Activated gamma-delta T cell treated with Interleukin-2 at 50 U/mL for 16 hours (primary cell): ENCODE data around the gene PSMB10.

Experiments used
- DNase-seq: peaks from one replicate; pipeline ENCODE4 v3.0.0-alpha.2; 2020

PSMB10 gene

GRCh38 chr16:67963662-67964321 lies 27.1 kb upstream of the PSMB10 start:
- DNase-seq: no peak

- no peak for DNase-seq
Measured at GRCh38 chr16:67963292-67963661, 26.6 kb upstream of the PSMB10 start.

DNA sequence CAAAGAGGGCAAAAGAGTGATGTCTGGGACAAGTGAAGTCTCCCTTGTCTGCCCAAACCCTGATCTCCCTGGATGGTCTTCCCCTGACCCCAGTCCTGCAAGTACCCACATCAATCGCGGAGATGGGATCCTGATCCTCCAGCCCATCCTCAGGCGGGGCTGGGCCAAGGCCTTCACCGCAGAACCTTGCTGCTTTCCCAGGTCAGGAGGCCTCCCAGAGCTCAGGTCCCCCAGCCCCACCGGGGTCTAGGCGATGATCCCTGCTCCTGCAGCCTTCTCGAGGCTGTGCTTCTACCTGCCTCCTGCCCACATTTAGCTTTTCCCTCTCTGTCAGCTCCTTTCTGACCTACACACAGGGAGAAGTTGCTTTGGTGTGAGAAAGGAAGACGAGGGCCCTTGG lies 25.5 kb upstream of the PSMB10 start:
- no peak for DNase-seq

DNA sequence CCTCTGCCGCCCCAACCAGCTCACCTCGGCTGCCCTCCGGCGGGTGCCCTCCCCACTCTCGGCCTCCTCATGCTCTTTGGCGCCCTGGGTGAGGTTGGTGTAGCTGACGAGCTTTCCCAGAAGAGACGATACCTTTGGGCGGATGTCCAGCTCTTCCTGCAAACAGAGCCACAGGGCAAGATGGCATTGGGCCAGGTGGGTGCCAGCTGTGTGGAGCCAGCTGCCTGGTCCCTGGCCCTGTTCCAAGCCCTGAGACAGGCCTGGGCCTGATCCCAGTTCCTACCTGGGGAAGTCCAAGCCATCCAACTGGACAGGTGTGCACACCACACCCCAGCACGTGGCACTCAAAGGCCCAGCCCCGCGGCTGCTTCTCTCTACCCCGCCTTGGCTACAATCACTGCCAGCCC lies 24.9 kb upstream of the PSMB10 start:
- DNase-seq: no peak

GRCh38 chr16:67959536-67960329 lies 23.1 kb upstream of the PSMB10 start:
- no peak for DNase-seq

DNA sequence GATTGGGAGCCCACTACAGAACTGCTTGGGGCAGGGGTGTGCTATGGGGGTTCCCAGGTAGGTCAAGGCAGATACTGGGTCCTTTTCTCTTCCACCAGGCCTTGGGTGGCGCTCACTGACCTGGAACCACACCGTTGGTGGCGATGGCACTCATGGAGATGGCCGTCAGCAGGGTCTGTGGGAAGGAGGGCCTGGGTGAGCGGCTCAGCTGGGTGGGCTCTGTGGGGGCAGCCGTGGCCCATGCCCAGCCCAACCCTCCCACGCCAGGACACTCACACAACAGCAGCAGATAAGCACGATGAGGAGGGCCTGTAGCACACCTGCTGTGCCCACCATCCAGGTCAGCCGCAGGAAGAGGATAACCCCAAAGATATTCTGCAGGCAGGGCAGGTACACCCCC lies 21.0 kb upstream of the PSMB10 start:
- DNase-seq: no peak

GRCh38 chr16:67954421-67955196 lies 18.0 kb upstream of the PSMB10 start:
- DNase-seq: no peak

- DNase-seq: no peak
Measured at GRCh38 chr16:67953641-67954375, 17.2 kb upstream of the PSMB10 start.

DNA sequence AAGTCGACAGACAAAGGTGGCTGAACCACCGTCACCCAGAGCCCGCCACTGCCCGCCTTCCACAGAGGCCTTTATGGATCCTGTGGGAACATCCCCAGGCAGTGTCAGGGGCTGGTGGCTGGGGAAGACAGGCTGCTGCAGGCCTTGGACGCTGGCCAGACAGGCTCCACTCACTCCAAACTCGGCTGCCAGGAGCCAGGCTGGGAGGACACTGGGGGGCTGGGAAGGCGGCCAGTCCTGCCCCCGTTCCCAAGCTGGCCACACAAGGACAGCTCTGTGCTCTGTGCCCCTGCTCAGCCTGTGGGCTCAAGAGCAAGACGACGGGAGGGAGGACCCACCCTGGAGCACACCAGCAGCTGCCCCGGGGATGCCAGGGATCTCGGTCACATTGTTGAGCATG lies 14.8 kb upstream of the PSMB10 start:
- DNase-seq: no peak

DNA sequence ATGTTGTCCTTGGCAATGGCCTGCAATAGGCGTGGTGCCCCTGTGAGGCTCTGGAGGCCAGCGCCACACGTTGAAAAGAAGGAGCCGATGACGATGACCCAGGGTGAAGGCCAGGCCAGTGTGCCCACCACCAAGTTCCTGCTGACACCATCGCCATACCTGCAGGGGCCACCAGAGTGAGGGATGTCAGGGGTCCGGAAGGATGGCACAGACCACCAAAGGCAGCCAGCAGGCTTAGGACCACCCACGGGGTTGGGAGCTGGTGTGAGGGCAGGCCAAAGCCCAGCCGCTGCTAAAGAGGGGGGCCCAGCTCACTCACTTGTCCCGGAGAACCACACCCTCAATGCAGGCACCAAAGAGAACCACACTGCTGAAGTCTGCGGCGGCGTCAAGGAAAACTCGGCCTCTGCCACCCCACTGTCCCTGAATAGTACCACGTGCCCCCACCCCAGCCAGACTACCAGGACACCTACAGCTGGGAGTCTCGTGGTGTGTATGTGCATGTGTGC lies 13.7 kb upstream of the PSMB10 start:
- no peak for DNase-seq

GRCh38 chr16:67949645-67950044 lies 13.0 kb upstream of the PSMB10 start:
- DNase-seq: no peak

DNA sequence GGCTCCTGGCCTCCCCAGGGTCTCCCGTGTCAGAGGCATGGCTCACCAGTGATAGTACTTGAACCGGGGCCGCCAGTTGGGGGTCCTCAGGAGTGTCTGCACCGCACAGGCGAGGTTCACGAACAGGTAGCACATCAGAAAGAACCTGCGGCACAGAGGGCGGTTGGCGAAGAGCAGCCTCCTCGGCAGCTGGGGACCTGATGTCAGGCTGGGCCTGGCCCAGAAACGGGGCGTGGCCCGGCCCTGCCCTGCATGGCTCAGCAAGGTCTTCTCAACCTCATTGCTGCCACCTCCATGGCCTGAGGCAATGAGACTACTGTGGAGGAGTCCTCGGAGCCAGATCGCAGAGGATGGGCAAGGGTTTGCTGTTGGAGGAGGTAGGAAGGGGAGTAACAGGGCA lies 11.4 kb upstream of the PSMB10 start:
- DNase-seq: no peak

- DNase-seq: no peak
Measured at GRCh38 chr16:67946966-67947558, 10.4 kb upstream of the PSMB10 start.

GRCh38 chr16:67946128-67946569 lies 9.5 kb upstream of the PSMB10 start:
- no peak for DNase-seq

DNA sequence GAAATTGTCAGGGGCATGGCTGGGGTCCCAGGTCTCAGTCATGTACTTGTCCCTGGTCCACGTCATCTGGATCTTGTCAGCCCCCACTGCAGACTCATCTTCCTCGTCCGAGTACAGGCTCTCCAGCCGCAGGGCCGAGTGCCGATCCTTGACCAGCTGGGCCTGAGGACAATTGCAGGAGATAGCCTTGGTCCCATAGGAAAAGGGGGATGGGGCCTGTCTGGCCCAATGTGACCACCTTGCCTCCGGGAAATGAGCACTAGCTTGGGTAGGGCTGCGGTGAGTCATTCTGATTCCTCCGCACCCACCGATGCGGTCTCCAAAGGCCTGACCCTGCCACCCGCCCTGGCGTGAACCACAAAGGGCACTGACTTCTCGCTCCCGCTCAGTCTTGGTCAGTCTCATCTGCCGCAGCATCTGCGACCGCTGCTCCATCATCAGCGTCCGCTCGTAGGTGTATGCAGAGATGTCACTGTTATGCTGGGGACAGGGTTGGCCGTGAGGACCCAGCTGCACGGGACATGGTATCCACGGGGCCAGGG lies 8.8 kb upstream of the PSMB10 start:
- no peak for DNase-seq

DNA sequence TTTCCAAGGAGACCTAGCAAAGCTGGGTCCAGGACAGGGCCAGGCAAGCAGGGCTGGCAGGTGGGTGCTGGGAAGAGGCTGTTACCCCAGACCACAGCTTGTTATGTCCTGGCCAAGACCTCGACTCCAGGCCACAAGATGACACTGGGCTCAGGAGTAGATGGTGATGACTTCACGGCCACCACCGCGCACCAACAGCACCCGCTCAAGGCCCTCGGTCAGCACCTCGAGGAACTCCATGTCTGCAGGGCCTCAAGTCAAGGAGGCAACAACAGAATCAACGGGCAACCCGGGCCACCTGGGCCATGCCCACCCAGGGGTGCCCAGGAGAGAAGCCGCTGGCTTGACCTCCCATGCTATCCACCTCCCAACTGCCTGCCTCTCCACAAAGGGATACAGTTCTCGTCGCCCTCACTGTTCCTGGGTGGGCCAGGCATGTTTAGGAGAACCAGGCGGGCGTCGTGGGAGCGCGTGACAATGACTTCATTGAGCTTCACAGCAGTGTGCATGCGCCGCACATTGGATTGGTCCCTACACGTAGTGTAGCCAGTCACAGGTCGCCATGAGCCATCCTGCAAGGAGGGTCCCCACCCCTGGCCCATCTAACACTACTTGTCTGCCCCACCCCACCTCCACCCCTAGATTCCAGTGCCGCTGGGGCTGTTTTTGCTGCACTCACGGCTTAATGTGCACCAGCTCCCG lies 8.2 kb upstream of the PSMB10 start:
- DNase-seq: no peak

GRCh38 chr16:67943619-67944504 lies 7.2 kb upstream of the PSMB10 start, which contains the start of gene LCAT:
TSS of gene LCAT (minus strand) at chr16:67944120. CDS start at chr16:67944101, 19 bp downstream.
- no peak for DNase-seq

DNA sequence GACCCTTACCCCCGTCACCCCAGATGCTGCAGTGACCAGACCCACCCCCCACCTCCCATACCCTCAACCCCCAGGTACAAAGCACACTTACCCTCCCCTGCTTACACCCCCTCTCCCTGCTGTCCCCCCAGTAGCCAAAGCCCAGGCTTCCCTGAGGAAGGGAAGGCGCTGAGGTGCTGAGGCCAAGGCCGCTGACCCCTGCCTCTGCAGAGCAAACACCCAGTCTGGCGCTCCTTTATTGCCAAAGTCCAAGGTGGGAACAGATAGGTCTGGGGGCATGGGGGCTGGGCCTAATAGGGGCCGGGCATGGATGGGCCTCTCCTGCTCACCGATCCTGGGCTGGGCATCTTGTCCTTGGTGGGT lies 6.6 kb upstream of the PSMB10 start:
- DNase-seq: no peak

DNA sequence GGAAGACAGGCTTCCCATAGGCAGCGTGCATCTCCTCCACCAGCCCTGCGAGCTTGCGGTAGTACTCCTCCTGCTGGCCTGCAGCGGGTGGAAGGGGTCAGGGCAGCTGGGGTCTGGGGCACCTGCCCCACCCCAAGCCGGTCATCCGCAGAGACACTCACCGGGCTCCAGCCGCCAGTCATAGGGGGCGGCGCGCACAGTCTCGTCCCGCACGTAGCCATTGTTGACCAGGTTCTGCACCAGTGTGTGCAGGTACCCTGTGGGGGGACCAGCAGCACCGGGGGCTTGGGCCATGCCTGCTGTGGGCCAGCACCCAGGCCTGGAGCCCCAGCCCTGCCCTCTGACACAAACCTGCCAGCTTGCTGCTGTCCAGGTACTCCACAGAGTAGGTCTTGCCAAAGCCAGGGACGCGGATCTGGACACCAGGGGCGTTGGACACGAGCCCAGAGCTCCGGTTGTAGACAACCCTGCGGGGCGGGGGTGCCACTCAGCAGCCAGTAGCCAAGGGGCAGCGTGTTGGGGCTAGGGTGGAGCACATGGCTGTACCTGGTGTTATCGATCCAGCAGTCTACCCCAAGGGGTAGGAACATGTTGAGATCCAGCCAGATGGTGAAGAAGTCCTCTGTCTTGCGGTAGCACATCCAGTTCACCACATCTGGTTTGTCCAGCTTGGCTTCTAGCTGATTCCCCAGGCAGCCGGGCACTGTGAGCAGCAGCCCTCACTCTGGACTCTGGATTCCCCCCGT lies 6.0 kb upstream of the PSMB10 start:
- DNase-seq: no peak

- peak; percentile 19 for DNase-seq
Measured at GRCh38 chr16:67942200-67942509, 5.5 kb upstream of the PSMB10 start.
